ENCODE measurements around the gene NLGN1.

DNA sequence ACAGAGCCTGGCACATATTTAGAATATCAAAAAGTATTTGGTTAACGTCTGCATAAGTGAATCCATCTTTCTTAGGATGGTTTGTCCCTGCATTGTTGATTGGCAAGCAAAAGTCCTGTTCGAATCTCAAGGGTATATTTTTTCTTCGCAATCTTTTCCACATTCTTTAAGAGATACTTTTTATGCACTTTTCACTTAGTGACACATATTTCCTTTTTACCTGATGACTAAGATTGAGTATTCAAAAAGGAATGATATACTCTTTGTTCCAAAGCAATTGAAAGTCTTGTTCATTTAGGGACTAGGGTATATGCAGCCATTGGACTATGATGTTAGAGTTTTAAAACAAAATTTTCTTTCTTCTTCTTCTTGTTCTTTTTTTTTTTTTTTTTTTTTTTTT is 349.9 kb downstream of the NLGN1 start:
- TF ChIP-seq, protein P1, sequence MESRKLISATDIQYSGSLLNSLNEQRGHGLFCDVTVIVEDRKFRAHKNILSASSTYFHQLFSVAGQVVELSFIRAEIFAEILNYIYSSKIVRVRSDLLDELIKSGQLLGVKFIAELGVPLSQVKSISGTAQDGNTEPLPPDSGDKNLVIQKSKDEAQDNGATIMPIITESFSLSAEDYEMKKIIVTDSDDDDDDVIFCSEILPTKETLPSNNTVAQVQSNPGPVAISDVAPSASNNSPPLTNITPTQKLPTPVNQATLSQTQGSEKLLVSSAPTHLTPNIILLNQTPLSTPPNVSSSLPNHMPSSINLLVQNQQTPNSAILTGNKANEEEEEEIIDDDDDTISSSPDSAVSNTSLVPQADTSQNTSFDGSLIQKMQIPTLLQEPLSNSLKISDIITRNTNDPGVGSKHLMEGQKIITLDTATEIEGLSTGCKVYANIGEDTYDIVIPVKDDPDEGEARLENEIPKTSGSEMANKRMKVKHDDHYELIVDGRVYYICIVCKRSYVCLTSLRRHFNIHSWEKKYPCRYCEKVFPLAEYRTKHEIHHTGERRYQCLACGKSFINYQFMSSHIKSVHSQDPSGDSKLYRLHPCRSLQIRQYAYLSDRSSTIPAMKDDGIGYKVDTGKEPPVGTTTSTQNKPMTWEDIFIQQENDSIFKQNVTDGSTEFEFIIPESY (CRISPR knock-in tag; IDR thresholded peaks at IDR 0.05), result no peak
- TF ChIP-seq, protein P2, sequence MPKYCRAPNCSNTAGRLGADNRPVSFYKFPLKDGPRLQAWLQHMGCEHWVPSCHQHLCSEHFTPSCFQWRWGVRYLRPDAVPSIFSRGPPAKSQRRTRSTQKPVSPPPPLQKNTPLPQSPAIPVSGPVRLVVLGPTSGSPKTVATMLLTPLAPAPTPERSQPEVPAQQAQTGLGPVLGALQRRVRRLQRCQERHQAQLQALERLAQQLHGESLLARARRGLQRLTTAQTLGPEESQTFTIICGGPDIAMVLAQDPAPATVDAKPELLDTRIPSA (CRISPR knock-in tag; IDR thresholded peaks at IDR 0.05; ENCODE audit: borderline replicate concordance), result no peak
